Activated CD4-positive, alpha-beta T cell treated with anti-CD3 and anti-CD28 coated beads, Interleukin-2, amount 50 U/mL, for 4 hours (primary cell): Measurements from ENCODE around the gene XPO5.
A peak's percentile ranks its signal among the peaks of the same experiment; 100 is the strongest.
"Not testable (repeated sequence)": the region's sequence is repeated elsewhere in the genome, so short reads cannot be mapped to it uniquely, and the experiment has no call there.

ENCODE experiments used
- DNase-seq, 2 experiments: peaks; one replicate each; pipeline ENCODE4 v3.0.0-alpha.2; 2020

Gene XPO5

GRCh38 chr6:43584892-43585570 is 9.2 kb upstream of the XPO5 start:
- peak in 1 of 2 experiments; percentile 6 for DNase-seq

GRCh38 chr6:43582911-43583310 is 7.1 kb upstream of the XPO5 start:
- no peak for DNase-seq

- DNase-seq: no peak
These were observed 3.3 kb upstream of the XPO5 start for GRCh38 chr6:43579171-43579570.

GRCh38 chr6:43578748-43579147 is 2.9 kb upstream of the XPO5 start:
- DNase-seq: no peak

GRCh38 chr6:43575105-43575771 is 600 bp downstream of the XPO5 start:
- DNase-seq: no peak

GRCh38 chr6:43572015-43572414 is 3.8 kb downstream of the XPO5 start:
- DNase-seq: no peak

- DNase-seq: no peak
These were observed 4.9 kb downstream of the XPO5 start for GRCh38 chr6:43570876-43571441.

- DNase-seq: no peak
These were observed 16.5 kb downstream of the XPO5 start for GRCh38 chr6:43559328-43559727.

GRCh38 chr6:43557620-43558019 is 18.2 kb downstream of the XPO5 start:
- not testable (repeated sequence) for DNase-seq

GRCh38 chr6:43547222-43547621 is 28.6 kb downstream of the XPO5 start:
- DNase-seq: no peak

GRCh38 chr6:43544461-43544860 is 31.4 kb downstream of the XPO5 start:
- no peak for DNase-seq

- DNase-seq: no peak
These were observed 33.9 kb downstream of the XPO5 start for GRCh38 chr6:43541774-43542471.

- no peak for DNase-seq
These were observed 35.3 kb downstream of the XPO5 start for GRCh38 chr6:43540507-43540906.

GRCh38 chr6:43539409-43539808 is 36.4 kb downstream of the XPO5 start:
- not testable (repeated sequence) for DNase-seq

- not testable (repeated sequence) for DNase-seq
These were observed 36.9 kb downstream of the XPO5 start for GRCh38 chr6:43538986-43539385.

- no peak for DNase-seq
These were observed 43.6 kb downstream of the XPO5 start for GRCh38 chr6:43532201-43532600.

- no peak for DNase-seq
These were observed 51.3 kb downstream of the XPO5 start for GRCh38 chr6:43524483-43524961.

- DNase-seq: no peak
These were observed 52.6 kb downstream of the XPO5 start for GRCh38 chr6:43523284-43523683.

GRCh38 chr6:43522547-43523261 is 53.1 kb downstream of the XPO5 start:
- no peak for DNase-seq

GRCh38 chr6:43521836-43522235 is 54.0 kb downstream of the XPO5 start:
- no peak for DNase-seq

- DNase-seq: no peak
These were observed 55.7 kb downstream of the XPO5 start for GRCh38 chr6:43520097-43520496.

GRCh38 chr6:43517505-43518357 is 58.1 kb downstream of the XPO5 start:
- no peak for DNase-seq
